ENCODE data around the gene MLH3.

MLH3 gene

DNA sequence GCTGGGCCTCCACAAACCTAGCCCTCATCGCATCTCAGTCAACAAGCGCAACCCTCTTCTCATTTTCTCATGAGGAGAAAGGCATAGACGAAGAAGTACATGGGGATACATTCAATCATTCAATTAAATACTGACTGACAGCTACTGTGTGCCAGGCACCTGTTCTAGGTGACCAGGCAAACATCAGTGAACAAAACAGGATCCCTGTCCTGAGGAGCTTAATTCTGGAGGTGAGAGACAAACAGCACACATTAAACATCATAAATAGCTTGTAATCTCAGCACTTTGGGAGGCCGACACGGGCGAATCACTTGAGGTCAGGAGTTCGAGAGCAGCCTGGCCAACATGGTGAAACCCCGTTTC, 12.9 kb upstream of the MLH3 start:
- DNase-seq = no peak

DNA sequence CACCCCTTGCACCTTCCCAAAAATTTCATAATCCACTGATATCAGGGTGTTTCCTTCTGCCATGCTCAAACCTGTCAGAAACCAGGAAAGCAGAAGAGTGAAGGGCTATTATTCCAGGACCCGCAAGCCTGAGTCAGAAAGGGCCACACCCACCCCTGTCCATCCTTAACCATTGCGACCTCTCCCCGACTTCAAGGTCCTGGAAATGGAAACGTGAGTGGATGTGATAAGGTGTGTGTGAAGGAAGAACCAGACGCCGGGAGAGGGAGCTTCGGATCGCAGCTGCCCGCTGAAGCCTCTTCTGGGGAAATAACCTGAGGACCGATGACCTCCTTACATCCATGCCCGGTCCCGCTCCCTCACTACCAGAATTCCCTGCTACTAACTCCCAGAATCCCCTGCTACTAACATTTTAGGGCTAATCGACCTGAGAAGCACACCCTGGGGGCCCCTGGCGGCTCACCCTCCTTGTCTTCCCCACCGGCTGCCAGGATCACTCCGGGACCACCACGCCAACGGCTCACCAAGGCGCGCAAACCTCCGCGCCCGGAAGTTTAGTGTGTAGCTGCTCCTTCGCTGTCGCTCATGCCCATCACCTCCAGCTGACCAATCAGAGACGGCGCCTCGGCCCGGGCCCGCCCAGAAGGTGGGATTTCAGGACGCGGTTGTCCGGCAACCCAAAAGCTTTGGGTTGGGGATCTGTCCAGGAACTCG, 12.4 kb upstream of the MLH3 start, which contains the start of gene ACYP1:
Gene ACYP1 (minus strand): TSS at position 534 of the 714 bp plus-strand sequence. CDS start 471 bp downstream, at position 63.
- DNase-seq = peak; percentile 93

DNA sequence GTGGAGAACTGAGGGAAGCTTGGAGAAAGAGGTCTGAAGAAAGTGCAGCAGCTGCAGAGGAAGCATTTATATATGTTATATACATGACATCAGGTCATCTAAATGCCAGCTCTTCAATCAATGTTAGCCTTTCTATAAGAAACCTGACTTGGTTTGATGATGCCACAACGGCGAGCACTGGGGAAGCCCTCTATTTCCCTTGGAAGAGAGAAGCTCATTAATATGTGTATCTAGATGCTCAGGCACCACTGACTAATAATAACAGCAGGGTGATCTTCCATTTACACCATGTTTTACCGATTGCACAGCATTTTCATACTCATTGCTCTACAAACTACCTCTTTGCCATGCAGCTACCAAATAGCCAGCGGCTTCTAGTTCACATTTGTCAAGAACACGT, 11.7 kb upstream of the MLH3 start:
- no peak for DNase-seq

DNA sequence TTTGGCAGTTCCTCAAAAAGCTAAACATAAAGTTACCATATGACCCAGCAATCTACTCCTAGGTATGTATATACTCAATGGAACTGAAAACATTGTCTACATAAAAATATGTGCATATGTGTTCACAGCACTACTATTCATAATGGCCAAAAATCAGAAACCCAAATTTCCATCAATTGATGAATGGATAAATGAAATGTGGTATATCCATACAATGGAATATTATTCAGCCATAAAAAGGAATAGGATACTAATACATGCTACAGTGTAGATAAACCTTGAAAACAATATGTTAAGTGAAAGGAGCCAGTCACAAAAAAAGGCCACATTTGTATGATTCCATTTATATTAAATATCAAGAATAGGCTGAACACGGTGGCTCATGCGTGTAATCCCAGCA, 9.2 kb upstream of the MLH3 start:
- no peak for DNase-seq

DNA sequence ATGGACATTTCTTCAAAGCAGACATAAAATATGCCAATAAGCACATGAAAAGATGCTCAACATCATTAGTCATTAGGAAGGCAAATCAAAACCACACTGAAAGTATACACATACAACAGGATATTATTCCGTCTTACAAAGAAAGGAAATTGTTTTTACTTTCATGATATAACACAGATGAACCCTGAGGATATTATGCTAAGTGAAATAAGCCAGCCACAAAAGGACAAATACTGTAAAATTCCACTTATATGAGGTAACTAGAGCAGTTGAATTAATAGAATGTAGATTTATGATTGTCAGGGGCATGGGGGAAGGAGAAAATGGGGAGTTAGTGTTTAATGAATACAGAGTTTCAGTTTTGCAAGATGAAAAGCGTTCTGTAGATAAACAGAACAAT, 8.4 kb upstream of the MLH3 start:
- DNase-seq = no peak

DNA sequence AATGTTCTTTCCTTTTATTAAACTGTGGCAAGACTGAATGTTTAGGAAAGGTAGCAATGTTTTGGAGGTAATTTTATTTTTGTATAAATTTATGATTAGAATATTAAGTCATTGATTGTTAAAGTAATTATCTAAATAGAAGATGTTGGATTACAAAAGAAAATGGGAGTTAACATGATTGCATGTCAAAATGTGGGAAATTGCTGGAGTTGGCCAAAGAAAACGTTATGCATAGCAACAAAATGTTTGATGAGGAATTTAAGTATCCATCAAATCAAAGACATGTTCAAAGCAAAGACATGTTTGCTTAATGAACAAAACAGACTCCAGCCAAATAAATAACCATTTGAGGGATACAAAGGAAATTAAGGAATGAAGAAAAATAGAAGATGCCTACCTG, 3.2 kb upstream of the MLH3 start:
- DNase-seq = no peak

DNA sequence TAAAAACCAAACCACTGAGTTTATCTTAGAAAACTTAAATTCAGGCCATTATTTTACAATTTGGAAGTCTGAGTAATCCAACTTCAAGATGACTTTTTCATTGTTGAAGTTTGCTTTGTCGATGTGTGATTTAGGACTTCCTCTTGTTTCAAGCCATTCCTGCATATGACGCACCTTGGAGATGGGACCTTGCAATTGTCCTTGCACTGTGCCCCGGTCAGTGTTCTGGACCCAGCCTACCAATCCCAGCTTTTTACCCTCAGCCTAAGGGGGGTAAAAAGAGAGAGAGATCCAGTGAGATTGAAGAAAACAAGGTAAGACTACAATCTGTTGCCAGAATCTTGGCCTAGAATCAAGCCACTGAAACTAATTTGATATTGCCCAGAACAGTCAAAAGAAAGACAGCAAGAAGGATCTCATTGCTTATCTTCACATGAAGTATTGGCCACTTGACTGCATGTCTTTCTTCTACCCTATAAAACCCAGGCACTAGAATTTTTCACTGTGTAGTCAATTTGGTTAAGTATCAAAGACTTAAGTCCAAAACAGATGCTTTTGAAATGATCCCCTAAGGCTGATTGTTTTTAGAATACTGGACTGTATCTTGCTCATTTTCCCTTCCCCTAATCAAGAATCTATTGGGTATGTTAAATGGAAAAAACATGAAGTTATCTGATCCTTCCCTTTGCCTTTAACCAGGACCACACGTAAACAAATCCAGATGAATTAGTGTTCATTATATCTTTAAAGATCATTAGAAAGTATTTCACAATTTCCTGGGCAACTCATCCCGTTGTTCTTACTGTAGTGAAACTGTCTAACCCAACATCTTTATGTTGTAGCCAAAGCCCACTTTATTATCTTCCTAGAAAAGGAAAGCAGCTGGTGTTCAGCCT, 2.4 kb upstream of the MLH3 start:
- DNase-seq = no peak

DNA sequence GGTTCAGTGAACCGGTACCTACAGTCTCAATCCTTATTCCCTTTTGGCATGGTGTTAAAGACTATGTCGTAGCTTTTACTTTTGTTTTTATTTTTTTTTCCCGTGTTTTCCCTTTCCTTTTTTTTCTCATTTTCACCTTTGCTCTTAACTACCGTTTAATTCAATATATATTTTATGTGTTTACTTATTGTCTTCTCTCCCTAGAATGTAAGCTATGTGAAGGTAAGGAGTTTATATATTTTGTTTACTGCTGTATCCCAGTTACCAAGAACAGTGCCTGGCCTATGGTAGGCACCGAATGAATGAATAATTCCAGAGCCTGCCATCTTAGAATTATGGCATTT, 261 bp upstream of the MLH3 start:
- no peak for DNase-seq

DNA sequence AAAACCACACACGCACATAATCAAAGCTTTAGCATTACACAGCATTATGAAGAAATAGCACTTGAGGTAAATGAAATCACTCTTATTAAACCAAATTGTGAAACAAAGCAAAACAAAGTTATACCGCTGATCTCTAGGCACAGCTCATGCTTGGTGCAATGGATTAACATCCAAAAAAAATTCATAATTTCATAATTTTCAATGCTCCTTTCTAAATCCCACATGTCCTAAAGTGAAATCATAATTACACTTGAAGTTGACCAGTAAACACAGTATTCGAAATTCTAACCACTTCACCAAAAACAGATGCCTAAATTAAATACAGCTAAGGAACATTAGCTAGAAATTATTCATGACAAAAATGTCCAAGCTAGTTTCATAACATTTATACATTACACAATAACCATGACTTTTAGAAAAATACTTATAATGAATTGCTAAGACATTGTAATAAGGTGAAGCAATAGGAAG, 1.5 kb downstream of the MLH3 start:
- no peak for DNase-seq

DNA sequence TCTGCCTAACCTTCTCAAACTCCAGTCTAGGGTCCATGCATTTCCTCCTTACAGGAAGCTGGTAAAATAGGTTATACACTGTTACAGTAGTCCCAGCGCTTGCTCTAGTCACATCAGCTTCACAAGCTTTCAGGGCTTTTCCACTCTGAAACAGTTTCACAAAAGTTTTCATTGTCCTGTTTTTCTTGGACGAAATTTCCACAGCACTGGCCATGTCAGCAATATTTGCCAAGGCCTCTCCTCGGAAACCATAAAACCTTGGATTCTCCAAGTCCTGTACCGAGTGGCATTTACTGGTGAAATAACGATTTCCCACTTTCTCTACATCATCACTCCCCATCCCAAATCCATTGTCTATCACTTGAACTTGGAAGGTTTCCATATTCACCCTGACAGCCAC, 2.1 kb downstream of the MLH3 start:
- no peak for DNase-seq

DNA sequence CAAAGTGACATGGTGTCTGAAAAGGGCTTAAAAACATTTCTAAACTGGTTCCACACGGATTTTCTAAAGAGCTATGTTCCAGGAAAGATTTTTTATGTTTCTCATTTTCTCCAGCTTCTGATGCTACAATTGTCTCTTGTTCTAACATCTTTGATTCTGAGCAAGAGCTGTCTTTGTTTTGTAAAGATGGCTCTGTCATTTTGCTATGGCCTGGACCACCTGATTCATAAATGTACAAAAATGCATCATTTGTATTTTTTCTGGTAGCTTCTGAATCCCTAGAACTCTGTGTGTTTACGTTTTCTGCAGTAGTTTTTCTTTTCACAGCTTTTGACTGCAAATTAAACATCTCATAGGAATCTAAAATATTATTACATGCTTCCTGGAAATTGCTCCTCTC, 3.2 kb downstream of the MLH3 start:
- no peak for DNase-seq

DNA sequence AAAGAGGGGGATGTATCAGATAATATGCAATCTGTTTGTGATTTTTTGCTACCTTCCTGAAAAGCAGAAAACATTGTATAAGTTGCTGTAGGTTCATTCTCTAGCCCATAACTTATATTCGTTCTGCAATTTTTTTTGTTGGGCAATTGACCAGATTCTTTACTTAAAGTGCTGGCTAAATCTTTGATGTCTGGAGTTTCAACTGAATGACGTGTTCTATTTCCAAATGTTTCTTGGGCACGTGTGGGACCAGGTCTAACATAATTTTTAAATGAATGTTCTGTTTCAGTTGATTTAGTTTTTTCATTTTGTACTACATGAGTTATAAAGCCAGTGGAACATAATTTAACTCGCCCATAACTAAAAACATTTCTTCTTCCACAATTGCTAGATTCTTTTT, 3.8 kb downstream of the MLH3 start:
- no peak for DNase-seq

DNA sequence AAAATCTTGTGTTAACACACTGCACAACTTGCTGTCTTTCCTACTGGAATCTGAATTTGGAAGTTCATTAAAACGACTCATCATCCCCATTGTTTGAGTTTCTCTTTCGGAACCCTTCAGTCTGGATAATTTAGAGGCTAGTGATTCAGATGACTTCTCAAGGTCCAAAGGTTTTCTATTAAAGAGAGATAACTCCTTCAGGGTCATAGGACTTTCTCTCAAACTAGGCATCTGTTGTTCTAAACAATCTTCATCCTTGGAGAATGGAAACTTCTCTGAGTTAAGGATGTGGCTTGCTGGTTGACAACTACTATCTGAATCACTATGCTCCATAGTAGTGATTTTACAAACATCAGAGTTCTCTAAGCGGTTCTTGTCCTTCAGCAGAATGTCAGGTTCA, 4.4 kb downstream of the MLH3 start:
- DNase-seq = no peak

DNA sequence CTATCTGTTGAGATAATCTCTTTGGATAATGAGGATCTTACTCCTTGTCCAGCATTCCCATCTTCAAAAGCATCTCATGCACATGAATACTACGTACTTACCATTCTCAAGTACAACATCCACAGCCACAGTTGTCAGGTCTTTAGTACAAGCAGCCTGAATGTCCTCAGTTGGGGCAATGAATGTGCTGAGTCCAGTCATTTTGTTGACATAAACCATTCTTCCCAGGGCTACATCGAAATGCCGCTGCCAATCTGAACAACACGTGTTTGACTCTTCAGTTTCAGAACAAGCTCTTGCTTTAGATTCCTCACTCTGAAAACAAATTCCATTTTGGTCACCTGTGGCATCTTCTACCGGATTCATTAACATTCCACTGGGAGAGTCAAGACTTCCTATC, 5.0 kb downstream of the MLH3 start:
- DNase-seq = no peak

DNA sequence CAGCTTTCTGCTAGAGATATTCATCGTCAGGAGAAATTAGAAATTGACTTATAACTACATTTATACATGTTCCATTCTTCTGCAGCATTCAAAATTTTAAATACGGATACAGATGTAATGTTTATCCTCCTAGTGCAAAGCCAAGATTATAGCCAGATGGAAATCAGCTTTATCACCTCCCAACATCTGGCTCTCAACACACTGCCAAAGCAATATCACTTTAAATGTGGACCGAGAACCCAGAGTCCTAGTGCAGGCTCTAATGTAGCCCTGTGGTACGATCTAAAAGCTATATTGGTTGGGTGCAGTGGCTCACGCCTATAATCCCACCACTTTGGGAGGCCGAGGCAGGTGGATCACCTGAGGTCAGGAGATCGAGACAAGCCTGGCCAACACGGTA, 6.5 kb downstream of the MLH3 start:
- no peak for DNase-seq

DNA sequence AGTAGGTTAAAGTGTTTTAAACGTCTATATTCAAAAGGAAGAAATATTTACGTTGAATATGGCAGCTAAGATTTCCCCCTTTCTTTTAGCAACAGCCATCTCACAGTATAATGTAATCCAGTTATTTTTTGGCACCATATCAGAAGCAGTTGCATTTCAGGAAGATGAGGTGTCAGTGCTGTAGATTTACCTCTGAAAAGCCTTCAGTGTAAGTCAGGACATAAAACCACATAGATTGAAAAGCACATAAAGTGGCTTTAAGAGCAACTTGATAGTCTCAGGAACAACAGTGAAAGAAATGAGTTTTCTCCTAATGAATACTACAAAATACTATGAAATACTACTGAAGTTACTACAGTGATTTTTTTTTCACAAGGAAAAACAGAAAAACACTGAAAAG, 6.9 kb downstream of the MLH3 start:
- DNase-seq = no peak

DNA sequence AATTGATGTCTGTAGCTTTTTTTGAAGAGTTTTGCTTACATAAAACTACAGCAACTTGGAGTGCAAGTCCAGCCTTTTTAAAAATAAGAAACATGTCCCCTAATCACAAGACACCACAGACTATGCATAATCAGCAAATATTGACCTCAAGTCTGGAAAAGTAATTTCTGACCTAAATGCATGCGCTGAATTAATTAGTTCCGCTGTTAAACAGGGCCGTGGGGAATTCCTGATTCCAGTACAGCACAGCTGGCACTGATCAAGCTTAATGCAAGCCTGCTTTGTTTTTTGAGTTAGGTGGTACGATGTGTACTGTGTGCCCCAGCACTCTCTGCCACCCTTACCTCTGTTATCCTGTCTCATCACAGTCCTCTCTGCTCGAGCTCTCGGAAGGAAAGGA, 9.2 kb downstream of the MLH3 start:
- DNase-seq = no peak

DNA sequence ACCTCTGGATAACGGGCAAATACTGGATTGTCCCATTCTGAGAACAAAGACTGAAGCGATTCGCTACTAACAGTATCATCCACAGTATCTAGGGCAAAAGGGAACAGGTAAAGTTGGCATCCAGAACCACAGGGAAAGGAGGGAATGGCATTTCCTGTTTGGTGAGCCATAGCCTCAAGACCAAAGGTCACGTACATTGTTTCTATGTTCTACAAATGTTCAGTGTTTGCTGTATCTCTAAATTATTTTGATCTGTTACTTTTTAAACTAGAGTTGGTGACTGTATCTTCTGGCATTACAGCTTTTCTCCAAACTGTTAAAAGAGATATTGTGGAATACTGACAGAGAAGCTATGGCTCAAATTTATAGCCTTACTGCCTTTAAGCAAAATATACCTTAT, 9.7 kb downstream of the MLH3 start:
- no peak for DNase-seq

DNA sequence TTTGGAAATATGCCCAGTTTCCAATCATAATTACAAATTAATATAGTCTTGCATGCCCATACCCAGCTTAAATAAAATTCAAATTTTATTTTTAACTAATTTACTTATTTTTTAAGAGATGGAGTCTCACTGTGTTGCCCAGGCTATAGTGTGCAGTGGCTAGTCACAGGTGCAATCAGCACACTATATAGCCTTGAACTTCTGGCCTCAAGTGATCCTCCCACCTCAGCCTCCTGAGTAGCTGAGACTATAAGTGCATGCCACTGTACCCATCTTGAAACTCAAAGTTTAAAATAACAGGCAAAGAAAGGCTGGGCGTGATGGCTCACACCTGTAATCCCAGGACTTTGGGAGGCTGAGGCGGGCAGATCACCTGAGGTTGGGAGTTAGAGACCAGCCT, 10.3 kb downstream of the MLH3 start:
- DNase-seq = no peak

DNA sequence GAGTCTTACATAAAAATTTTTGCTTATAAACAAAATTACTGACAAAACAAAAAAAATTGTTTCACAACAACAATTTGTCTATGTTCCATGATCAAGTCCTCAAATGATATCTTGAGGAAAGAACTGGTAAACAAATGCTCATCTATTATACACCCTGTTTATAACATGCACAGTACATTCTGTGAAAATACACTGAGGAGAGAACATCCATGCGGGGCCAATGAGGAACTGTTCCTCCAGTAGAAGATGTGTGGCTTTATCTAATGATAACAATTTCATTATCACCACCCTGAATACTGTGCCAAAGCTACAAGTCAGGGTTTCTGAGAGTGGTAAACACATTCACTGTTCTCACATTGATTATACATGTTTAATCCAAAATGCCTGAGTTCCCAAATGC, 10.8 kb downstream of the MLH3 start:
- DNase-seq = no peak

DNA sequence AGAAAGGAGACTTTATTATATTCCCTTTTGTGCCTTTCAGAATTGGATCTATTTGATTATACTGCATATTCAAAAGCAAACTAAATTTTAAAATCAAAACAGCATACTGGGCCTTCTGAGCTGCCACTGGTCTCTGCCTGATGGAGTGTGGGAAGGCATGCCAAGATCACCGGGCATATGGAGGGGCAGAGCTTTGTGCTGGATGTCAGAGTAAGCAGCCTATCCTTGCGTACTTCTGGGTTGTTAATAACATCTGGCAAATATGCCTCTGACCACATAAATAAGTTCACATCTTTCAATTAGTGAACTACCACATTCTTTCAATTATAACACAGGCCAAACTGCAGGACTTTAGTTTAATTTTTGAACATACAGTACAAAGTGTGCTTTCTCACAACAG, 18.3 kb downstream of the MLH3 start:
- DNase-seq = no peak

DNA sequence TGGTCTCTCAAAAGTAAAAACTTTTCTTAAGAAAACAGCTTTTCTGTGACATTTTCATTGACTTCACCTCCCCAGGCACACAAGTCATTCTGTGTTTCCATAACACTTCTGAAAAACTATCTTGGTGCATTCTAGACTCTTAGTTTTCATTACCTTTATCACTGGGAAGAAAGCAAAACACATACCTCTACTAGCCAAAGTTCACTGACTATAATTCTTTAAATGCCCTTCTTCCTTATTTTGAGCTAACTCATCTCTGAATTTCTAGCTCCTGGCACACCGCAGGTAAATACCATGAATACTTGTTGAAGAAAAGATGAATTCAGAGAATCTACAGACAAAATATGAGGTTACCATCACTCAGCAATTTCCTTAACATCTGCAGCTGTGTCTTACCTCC, 21.1 kb downstream of the MLH3 start:
- DNase-seq = no peak

DNA sequence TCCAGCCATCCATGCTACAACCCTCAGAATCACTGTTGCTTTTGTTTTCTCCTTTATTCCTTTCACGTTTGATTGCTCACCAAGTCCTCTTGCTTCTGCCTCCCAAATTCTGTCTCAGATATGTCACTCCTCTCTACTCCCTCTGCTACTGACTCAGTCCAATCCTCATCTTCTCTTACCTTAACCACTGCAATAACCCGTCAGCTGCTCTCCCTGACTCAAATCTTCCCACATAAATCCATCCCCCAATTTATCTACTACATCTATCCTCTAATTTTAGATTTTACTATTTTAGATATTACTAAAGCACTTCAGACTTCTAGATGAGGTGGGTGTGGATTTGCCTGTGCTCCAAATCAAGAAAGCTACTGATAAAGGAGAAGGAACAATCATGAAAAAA, 25.4 kb downstream of the MLH3 start:
- no peak for DNase-seq

DNA sequence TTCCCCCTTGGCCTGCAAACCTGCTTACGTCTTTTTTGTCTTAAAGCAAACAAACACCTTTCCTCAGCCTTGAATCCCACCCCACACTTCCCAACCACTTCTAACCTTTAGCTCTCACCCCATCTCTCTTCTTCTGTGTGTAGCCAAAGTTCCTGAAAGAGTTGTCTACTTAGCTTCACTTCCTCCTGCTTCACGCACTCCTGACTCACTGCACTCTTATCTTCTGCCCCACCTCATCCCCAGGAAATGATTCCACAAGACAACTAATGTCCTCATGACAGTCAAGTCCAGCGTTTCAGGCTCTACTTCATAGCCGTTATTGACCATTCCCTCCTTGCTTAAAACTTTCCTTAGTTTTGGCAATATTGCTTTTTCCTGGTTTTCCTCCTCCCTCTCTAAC, 26.2 kb downstream of the MLH3 start:
- no peak for DNase-seq

DNA sequence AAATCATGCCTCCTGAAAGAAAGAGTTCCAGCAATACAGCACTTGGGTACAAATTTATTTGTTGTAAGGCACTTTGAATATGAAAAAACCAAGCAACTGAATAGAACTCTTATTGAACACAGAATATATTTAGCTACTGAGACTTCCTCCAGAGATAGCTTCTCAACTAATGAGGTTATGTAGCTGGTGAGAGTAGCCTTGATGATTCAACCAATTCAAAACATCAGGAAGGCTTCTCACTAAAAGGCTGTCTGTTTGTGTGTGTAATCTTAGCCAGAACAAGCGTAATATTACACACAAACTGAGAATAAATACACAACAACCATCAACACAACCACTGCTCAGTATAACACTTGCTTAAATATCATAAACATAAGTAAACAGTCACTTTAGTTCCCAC, 28.2 kb downstream of the MLH3 start:
- DNase-seq = no peak
